GM21367 (cell line): ENCODE measurements around the gene UBC.

Source experiments
- ATAC-seq: cut with Tn5 transposase; IDR thresholded peaks from one replicate; pipeline ENCODE4 v1.9.1; 2021; ENCODE audit not compliant: unreplicated experiment

The UBC gene

DNA sequence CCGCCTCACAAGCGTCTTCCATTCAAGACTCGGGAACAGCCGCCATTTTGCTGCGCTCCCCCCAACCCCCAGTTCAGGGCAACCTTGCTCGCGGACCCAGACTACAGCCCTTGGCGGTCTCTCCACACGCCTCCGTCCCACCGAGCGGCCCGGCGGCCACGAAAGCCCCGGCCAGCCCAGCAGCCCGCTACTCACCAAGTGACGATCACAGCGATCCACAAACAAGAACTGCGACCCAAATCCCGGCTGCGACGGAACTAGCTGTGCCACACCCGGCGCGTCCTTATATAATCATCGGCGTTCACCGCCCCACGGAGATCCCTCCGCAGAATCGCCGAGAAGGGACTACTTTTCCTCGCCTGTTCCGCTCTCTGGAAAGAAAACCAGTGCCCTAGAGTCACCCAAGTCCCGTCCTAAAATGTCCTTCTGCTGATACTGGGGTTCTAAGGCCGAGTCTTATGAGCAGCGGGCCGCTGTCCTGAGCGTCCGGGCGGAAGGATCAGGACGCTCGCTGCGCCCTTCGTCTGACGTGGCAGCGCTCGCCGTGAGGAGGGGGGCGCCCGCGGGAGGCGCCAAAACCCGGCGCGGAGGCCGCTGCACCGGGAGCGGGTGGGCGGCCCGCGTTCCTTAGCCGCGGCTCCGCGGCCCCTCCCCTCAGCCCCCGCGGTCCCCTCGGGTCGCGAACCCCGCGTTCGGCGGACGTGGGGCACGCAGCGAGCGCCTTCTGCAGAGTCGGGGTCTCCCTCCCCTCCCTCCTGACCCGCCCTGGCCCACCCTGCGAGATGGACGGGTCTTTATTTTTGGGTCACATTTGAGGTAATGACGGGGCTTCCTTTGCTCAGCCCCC, at the start of gene UBC:
TSS of gene UBC (minus strand) at position 259 of the 847 bp plus-strand sequence. CDS start 879 bp downstream, outside the sequence.
- peak; percentile 14 for ATAC-seq

DNA sequence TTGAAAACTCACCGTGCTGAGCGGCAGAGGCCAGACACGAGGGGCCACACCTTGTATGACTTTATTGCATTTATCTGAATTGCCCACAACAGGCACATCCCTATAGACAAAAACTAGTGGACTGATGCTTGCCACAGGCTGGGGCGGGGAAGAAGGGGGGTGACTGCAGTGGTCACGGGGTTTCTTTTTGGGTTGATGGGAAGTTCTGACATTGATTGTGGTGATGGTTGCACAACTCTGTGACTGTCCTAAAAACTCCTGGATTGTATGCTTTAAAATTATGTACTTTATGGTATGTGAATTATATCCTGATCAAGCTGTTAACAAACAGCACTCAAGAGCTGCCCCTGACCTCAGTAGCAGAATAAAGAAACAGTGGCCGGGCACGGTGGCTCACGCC, 48.8 kb upstream of the UBC start:
- ATAC-seq: no peak

- no peak for ATAC-seq
Observed at GRCh38 chr12:124961055-124961454, 46.6 kb upstream of the UBC start.

DNA sequence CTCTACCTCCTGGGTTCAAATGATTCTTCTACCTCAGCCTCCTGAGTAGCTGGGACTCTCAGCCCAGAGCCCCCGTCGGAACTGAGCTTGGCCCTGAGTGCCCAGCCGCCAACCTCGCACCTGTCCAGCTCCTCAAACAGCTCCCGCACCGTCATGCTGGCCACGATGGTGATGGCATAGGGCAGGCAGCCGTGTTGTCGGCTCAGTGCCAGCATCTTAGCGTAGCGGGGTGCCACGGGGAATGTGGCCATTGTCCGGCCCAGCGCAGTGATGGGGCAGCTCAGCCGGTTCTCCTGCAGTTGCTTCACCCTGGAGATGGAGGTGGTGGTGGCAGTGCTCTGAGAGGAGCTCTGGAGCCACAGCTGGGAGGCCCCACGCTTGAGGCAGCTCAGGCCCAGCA, 42.1 kb upstream of the UBC start:
- ATAC-seq: no peak

DNA sequence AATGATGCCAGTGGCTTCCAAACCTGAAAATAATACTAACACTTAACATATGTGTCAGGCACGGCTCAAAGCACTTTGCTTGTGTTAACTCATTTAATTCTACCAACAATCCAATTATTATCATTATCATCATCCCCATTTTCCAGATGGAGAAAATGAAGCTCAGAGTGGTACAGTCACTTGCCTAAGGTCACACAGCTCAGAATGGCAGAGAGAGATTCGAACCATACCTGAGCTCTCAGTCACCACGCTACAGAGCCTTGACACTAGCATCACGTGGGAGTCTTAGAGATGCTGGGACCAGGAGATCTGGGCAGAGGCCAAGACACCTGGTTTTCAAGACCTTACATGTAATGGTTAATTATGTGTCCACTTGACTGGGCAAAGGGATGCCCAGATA, 40.3 kb upstream of the UBC start:
- no peak for ATAC-seq

- no peak for ATAC-seq
Observed at GRCh38 chr12:124953689-124954405, 39.4 kb upstream of the UBC start.

DNA sequence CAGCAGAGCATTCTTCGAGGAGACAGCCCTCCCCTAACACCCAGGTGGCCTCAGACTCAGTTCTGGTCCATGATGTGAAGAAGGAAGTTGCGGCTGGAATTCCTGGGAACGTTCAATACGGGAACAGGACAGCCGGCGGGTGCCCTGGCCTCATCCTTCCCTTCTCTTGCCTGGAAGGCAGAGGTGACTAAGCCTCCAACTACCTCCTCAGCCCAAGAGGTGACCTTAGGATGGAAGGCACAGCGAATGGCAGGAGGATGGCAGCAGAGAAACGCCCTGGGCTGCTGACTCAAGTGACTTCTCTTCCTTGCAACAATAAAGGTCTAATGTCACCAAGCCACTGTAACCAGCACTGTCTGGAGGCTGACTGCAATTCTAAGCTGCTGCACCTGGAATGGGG, 38.4 kb upstream of the UBC start:
- no peak for ATAC-seq

- no peak for ATAC-seq
Observed at GRCh38 chr12:124952295-124952694, 37.8 kb upstream of the UBC start.

- no peak for ATAC-seq
Observed at GRCh38 chr12:124949779-124950728, 35.6 kb upstream of the UBC start.

DNA sequence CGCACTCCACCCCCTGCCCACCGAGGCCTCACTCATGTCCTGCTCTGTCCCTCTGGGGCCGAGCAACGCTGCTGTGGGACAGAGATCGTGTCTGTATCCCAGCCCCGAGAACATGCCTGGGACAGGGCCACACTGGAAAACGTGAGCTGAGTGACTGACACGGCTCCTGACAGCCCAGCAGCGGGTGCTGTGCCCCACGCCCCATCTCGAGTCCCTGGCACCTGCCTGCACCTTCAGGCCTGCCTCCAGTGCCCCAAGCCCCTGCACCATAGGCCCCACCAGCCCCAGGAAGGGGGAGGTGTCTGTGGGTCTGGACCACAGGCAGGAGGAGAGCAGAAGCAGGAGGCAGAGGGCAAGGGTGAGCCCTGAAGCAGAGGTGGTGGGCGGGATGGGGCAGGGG, 34.6 kb upstream of the UBC start:
- ATAC-seq: no peak

DNA sequence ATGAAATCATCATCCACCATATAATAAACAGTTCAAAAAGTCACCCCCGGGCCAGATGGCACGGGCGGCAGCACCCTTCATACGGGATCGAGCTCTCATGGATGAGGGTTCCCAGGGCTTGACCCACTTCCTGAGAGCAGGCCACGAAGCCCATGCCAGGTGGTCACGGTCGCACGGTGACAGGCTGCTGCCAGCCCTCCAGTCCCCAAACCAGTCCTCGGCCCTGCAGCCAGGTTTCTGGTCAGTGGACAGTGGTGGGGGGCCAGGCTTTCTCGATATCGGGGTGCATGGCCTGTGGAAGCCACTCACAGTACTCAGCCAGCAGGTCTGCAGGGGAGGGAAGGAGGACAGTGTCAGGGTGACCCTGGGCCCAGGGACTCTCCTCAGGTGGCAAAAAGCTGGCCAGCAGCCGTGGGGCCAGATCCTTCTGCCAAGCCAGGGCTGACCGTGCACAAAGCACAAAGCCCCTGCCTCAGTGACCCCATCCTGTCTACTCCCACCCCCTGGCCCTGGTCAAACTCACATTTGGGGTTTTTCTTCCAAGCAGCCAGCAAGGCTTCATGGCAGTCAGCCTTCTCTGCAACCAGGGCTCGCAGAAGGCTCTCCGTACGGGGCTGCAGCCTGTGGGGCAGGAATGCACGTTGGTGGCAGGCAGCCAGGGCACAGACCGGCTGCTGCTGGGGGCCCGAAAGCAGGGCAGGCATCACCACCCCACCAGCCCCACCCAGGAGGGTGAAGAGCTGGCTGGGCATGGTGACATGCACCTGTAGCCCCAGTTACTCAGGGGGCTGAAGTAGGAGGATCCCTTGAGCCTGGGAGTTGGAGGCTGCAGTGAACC, 33.3 kb upstream of the UBC start:
- ATAC-seq: no peak

DNA sequence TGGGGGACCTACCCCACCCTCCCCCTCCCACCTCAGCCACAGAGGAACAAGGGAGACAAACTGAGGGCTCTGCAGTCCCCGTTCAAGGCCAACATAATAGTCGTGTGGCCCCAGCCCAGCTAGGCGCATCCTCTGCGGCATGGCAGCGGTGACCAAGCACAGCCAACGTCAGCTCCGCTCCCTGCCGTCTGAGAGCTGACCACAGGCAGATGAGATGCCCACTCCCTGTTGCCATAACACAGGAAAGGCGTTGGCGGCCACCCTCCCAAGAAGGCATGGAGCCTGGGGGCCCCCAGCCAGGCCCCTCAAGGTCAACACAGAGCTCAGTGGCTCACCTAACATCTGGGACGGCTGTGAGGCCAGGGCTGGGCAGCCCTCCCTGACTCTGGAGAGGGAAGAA, 32.6 kb upstream of the UBC start:
- no peak for ATAC-seq

DNA sequence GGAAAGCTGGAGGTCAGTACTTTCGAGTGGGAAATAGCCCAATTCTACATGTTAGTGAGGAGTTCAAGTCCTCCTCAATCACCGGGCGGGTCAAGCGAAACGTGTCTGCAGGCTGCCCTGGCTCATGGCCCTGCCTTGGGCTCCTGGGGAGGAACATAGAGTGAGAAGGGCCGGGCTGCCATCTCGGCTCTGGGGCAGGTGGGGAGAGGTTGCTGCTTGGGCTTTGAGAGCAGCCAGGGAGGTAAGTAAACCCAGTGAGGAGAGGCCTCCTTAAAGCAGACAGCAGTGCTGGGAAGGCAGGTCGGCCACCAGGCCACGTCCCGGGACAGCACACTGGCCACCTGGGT, 32.0 kb upstream of the UBC start:
- no peak for ATAC-seq

DNA sequence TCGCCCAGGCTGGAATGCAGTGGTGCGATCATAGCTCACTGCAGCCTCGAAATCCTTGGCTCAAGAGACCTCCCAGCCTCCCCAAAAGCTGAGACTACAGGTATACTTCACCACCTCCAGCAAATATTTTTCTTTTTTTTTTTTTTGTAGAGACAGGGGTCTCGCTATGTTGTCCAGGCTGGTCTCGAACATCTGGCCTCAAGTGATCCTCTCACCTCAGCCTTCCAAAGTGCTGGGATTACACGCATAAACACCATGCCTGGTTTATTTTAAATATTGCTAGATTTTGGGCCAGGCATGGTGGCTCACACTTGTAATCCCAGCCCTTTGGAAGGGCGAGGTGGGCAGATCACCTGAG, 26.7 kb upstream of the UBC start:
- no peak for ATAC-seq

- peak; percentile 50 for ATAC-seq
Observed at GRCh38 chr12:124940393-124941169, 26.1 kb upstream of the UBC start.

DNA sequence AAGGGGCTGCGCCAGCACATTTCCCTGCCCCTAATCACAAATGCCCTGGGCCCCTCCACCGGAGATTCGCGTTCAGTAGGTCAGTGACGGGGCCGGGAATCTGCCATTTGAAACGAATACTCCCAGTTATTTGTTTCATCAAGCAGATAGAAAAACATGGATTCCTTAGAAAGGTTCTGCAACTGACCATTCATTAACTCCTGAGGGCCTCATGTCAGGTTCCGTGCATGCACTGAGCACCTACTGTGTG, 25.6 kb upstream of the UBC start:
- ATAC-seq: no peak

- ATAC-seq: peak; percentile 44
Observed at GRCh38 chr12:124939421-124940142, 25.1 kb upstream of the UBC start.

GRCh38 chr12:124939079-124939420, 24.6 kb upstream of the UBC start:
- peak; percentile 33 for ATAC-seq

- ATAC-seq: no peak
Observed at GRCh38 chr12:124938587-124938986, 24.1 kb upstream of the UBC start.

GRCh38 chr12:124938108-124938507, 23.7 kb upstream of the UBC start:
- no peak for ATAC-seq
